ENCODE results near the gene CCDC159.

DNA sequence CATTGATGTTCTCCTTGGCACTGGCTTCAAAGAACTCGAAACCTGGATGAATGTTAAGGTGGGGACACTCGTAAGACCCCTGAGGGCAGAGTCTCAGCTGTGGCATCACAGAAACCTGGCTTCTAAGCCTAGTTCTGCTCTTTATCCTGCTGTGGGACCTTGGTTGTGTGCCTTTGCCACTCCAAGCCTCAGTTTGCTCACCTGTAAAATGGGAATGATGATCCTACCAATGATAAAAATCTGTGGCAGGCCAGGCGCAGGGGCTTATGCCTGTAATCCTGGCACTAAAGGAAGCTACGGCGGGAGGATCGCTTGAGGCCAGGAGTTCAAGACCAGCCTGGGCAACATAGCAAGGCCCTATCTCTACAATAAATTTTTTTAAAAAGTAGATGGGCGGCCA, 20.8 kb upstream of the CCDC159 start:
- TF ChIP-seq, protein P1, sequence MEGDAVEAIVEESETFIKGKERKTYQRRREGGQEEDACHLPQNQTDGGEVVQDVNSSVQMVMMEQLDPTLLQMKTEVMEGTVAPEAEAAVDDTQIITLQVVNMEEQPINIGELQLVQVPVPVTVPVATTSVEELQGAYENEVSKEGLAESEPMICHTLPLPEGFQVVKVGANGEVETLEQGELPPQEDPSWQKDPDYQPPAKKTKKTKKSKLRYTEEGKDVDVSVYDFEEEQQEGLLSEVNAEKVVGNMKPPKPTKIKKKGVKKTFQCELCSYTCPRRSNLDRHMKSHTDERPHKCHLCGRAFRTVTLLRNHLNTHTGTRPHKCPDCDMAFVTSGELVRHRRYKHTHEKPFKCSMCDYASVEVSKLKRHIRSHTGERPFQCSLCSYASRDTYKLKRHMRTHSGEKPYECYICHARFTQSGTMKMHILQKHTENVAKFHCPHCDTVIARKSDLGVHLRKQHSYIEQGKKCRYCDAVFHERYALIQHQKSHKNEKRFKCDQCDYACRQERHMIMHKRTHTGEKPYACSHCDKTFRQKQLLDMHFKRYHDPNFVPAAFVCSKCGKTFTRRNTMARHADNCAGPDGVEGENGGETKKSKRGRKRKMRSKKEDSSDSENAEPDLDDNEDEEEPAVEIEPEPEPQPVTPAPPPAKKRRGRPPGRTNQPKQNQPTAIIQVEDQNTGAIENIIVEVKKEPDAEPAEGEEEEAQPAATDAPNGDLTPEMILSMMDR (IDR thresholded peaks at IDR 0.05): no peak
- TF ChIP-seq EP300 (IDR thresholded peaks at IDR 0.05) (no peak), POLR2A (IDR thresholded peaks at IDR 0.05) (no peak)
